HepG2 (cell line): Measurements from ENCODE around the gene ERBB4. TPM values are rescaled to one million over a fixed set of nuclear protein-coding genes. Genes with fewer than 3 reads are reported as not detected.

Experiments used
- ATAC-seq: fragments of 200-7000 bp; cut with Tn5 transposase; 3 replicates; pipeline ENCODE4 v1.9.1; 2020; ENCODE audit warnings: mild to moderate bottlenecking, moderate library complexity
- BruUV-seq: library from RNA; stranded (reverse); fragments of 400-500 nt; replicated peaks from 2 replicates; lab custom pipeline; 2021; lab: Mats Ljungman, UMichigan
- CTCF ChIA-PET: fragments of 300-600 bp; formaldehyde crosslinking; extraction: SDS; loops from one replicate; lab custom pipeline; 2021; ENCODE audit warnings: low total read pairs, inconsistent platforms, low intra/inter-chr PET ratio; lab: Yijun Ruan, JAX
- POLR2A ChIA-PET: fragments of 350-600 bp; sonication (Branson Sonifier 250); formaldehyde crosslinking; loops from one replicate; lab custom pipeline; 2020; ENCODE audit warnings: antibody characterized with exemption, inconsistent platforms; lab: Yijun Ruan, JAX
- DNase-seq: peaks from one replicate; pipeline ENCODE4 v3.0.0-alpha.2; 2015; ENCODE audit warnings: low spot score
- FAIRE-seq: peaks from 3 replicates; lab custom pipeline; 2011; peaks lifted over from hg19 to GRCh38; lab: Jason Lieb, UNC
- H2AFZ ChIP-seq: one replicate; pipeline ENCODE4 v1.6.1; 2011; ENCODE audit warnings: low read length, inconsistent platforms
- H3K27ac ChIP-seq: fragments of 300-600 bp; 3 replicates; pipeline ENCODE4 v1.8.0; 2011; ENCODE audit warnings: mixed run types, mild to moderate bottlenecking, mixed read lengths, low read length, inconsistent platforms; ENCODE audit not compliant: insufficient read depth; ENCODE audit errors: extremely low read length
- H3K27me3 ChIP-seq, 2 experiments: fragments of 200-600 bp in 1 of 2; 2 replicates in 1 of 2; 3 replicates in 1 of 2; pipeline versions ENCODE4 v1.6.0 to v1.8.0; 2011; ENCODE audit warnings: low read length in 2 of 2, mild to moderate bottlenecking in 2 of 2, moderate library complexity in 2 of 2, inconsistent platforms in 1 of 2; ENCODE audit not compliant: insufficient read depth in 2 of 2, control insufficient read depth in 1 of 2
- H3K36me3 ChIP-seq, 2 experiments: fragments of 200-600 bp in 1 of 2; replicated peaks in 1 of 2; 2 replicates in 1 of 2; 3 replicates in 1 of 2; pipeline versions ENCODE4 v1.5.1 to v1.8.0; 2011; ENCODE audit warnings: low read length in 2 of 2, inconsistent platforms in 1 of 2; ENCODE audit not compliant: insufficient read depth in 2 of 2, control insufficient read depth in 1 of 2
- H3K4me1 ChIP-seq: 2 replicates; pipeline ENCODE4 v1.5.1; 2012; ENCODE audit warnings: low read length, inconsistent platforms; ENCODE audit not compliant: insufficient read depth
- H3K4me2 ChIP-seq: 2 replicates; pipeline ENCODE4 v1.6.0; 2011; ENCODE audit warnings: low read depth, low read length, inconsistent platforms
- H3K4me3 ChIP-seq, 3 experiments: fragments of 200-600 bp in 1 of 3; sonication (generic), shearing (Covaris generic) in 1 of 3; replicated peaks in 1 of 3; 2 replicates each; pipeline ENCODE4 v1.5.1; 2011 to 2016; ENCODE audit warnings: low read length in 3 of 3, inconsistent platforms in 2 of 3, low read depth in 2 of 3, mild to moderate bottlenecking in 2 of 3, control low read depth in 1 of 3, mixed read lengths in 1 of 3; ENCODE audit not compliant: insufficient read depth in 1 of 3
- H3K79me2 ChIP-seq: one replicate; pipeline ENCODE4 v1.6.1; 2011; ENCODE audit warnings: low read length, inconsistent platforms; ENCODE audit not compliant: insufficient read depth
- H3K9ac ChIP-seq: 2 replicates; pipeline ENCODE4 v1.6.0; 2011; ENCODE audit warnings: mild to moderate bottlenecking, low read depth, low read length, inconsistent platforms; ENCODE audit not compliant: insufficient read depth
- H3K9me3 ChIP-seq: 2 replicates; pipeline ENCODE4 v1.5.1; 2012; ENCODE audit warnings: mild to moderate bottlenecking, low read length
- H4K20me1 ChIP-seq: 2 replicates; pipeline ENCODE4 v1.6.0; 2011; ENCODE audit warnings: inconsistent platforms, mild to moderate bottlenecking, low read length, moderate library complexity; ENCODE audit not compliant: insufficient read depth
- AGO2 ChIP-seq: fragments of 200-400 bp; formaldehyde crosslinking; optimal IDR thresholded peaks from 2 replicates; pipeline ENCODE3; 2017; ENCODE audit warnings: mild to moderate bottlenecking, low read depth, low read length, moderate library complexity
- FOXM1 ChIP-seq: sonication (generic); formaldehyde crosslinking; IDR thresholded peaks from 2 replicates; pipeline ENCODE4 v1.5.0; 2020; ENCODE audit warnings: missing genetic modification reagents
- HNF4G ChIP-seq, 2 experiments: sonication (generic) in 1 of 2; formaldehyde crosslinking in 1 of 2; IDR thresholded peaks; 2 replicates each; pipeline versions ENCODE4 v1.4.0 to v1.6.1; 2011 to 2020; ENCODE audit warnings: borderline replicate concordance in 2 of 2, low read depth in 2 of 2, mild to moderate bottlenecking in 2 of 2, low read length in 1 of 2, missing genetic modification reagents in 1 of 2, moderate library complexity in 1 of 2
- JUND ChIP-seq: sonication (generic); formaldehyde crosslinking; IDR thresholded peaks from 2 replicates; pipeline ENCODE4 v1.8.0; 2022; ENCODE audit warnings: mild to moderate bottlenecking, missing genetic modification reagents
- MEF2D ChIP-seq: sonication (generic); formaldehyde crosslinking; IDR thresholded peaks from 2 replicates; pipeline ENCODE4 v1.5.1; 2020; ENCODE audit warnings: mild to moderate bottlenecking, missing genetic modification reagents
- NFE2L2 ChIP-seq: fragments of 150-350 bp; IDR thresholded peaks from 2 replicates; pipeline ENCODE4 v1.6.1; 2014; ENCODE audit warnings: low read length
- NFKBIZ ChIP-seq: IDR thresholded peaks from 2 replicates; pipeline ENCODE4 v1.6.1; 2018; ENCODE audit warnings: missing genetic modification reagents, missing compliant biosample characterization
- SSRP1 ChIP-seq: IDR thresholded peaks from 2 replicates; pipeline ENCODE4 v1.6.1; 2016; ENCODE audit warnings: control low read depth
- ZNF256 ChIP-seq: sonication (generic); formaldehyde crosslinking; conservative IDR thresholded peaks from 2 replicates; pipeline ENCODE4 v1.4.0; 2020; ENCODE audit warnings: missing genetic modification reagents
- ZNF30 ChIP-seq: sonication (generic); formaldehyde crosslinking; IDR thresholded peaks from 2 replicates; pipeline ENCODE4 v1.5.0; 2020; ENCODE audit warnings: mild to moderate bottlenecking, missing genetic modification reagents
- ZNF337 ChIP-seq: sonication (generic); formaldehyde crosslinking; IDR thresholded peaks from 2 replicates; pipeline ENCODE4 v1.5.1; 2020; ENCODE audit warnings: missing genetic modification reagents, low read depth, mild to moderate bottlenecking, borderline replicate concordance
- ZNF34 ChIP-seq: sonication (generic); formaldehyde crosslinking; IDR thresholded peaks from 2 replicates; pipeline ENCODE4 v1.4.0; 2020; ENCODE audit warnings: mild to moderate bottlenecking, missing genetic modification reagents, borderline replicate concordance
- ZNF589 ChIP-seq: sonication (generic); formaldehyde crosslinking; conservative IDR thresholded peaks from 2 replicates; pipeline ENCODE4 v1.8.0; 2022; ENCODE audit warnings: mild to moderate bottlenecking, moderate library complexity, missing genetic modification reagents
- ZNF761 ChIP-seq: sonication (generic); formaldehyde crosslinking; conservative IDR thresholded peaks from 2 replicates; pipeline ENCODE4 v1.4.0; 2020; ENCODE audit warnings: mild to moderate bottlenecking, missing genetic modification reagents
- WGBS: methylation state at CpG from one replicate; pipeline ENCODE4 v1.1.6; 2017; ENCODE audit warnings: low lambda C conversion rate; 5-methylcytosine and 5-hydroxymethylcytosine counted together
- in situ Hi-C: cut with HindIII; loops from 2 replicates; pipeline ENCODE4 v1.10.0; 2017; ENCODE audit warnings: low pct_unique_long_range_greater_than_20kb; ENCODE audit not compliant: extremely low pct_ligation_motif_present
- intact Hi-C: fragments of 100-400 bp; cut with micrococcal nuclease; formaldehyde crosslinking; loops from one replicate; pipeline ENCODE4 v1.10.0; 2022; ENCODE audit not compliant: unreplicated experiment
- polyA plus RNA-seq, 8 experiments: library from polyadenylated mRNA; depleted of rRNA in 3 of 8; stranded (reverse) in 7 of 8; unstranded in 1 of 8; fragments of >200 nt; fragmentation: Illumina TruSeq in 4 of 8; extraction: Trizol in 4 of 8; gene quantifications; 2 replicates each; pipeline versions ENCODE4 v1.2.1 to v1.2.3, GENCODE V29; 2011 to 2016; ENCODE audit warnings: low read depth in 4 of 8, missing spikeins in 1 of 8, mixed read lengths in 1 of 8; ENCODE audit not compliant: insufficient read depth in 1 of 8
- total RNA-seq, 5 experiments: library from RNA; depleted of rRNA; stranded (reverse); fragments of >200 nt; fragmentation: Illumina TruSeq; extraction: Trizol; gene quantifications; 2 replicates each; pipeline ENCODE4 v1.2.3, GENCODE V29; 2016; ENCODE audit warnings: low read depth in 1 of 5
- TF ChIP-seq, protein P1 (sequence below): sonication (generic); formaldehyde crosslinking; IDR thresholded peaks from 2 replicates; pipeline ENCODE4 v1.8.0; 2022; ENCODE audit warnings: mild to moderate bottlenecking, missing genetic modification reagents, borderline replicate concordance
- TF ChIP-seq, protein P2 (sequence below): sonication (generic); formaldehyde crosslinking; IDR thresholded peaks from 2 replicates; pipeline ENCODE4 v1.4.0; 2020; ENCODE audit warnings: missing genetic modification reagents

ERBB4 gene
- total and polyA plus RNA-seq, 2 of the 13 experiments (the other 11 are each of a cell fraction or from before 2014, with no cell fraction given): not detected

DNA sequence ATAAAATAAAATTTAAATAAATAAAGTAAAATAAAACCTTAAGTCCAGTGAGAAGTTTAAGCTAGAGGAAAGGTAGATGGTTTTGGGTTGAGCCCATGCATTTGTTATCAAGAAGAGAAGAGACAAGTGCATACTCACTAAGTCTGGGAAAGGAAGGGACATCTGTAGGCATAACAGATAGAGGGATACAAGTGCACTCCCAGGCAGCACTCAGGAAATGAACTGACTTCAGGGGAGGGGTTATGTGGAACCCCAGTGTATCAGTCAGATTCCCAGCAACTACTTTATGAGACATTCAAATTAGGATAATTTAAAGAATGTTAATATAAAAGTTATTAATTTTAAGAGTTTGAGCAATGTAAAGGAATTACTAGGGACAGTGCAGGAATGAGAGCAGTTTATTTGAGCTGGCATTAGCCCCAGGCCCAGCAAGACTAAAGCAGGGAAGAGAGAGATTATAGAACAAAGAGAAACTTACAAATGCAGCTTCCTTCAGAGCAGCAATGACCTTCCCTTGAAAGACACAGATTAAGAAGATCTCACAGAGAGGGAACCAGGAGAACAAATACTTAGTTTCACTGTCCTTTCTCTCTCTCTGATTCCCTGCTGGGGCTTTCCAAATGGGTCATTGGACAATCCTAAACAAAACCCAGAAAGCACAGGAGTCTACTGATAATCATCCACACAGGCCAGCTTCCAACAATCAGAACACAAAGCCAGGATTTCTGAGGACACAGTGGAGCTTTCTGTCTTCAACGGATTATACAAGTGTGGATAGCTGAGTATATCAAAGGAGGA, 109.7 kb downstream of the ERBB4 start:
- BruUV-seq: no TSS peak
- Histone ChIP-seq H3K79me2 (no peaks in the 10 kb centered on the region), H2AFZ (no peak overlapping the region), H4K20me1 (no peaks in the 10 kb centered on the region), H3K4me2 (no peak overlapping the region), H3K9me3 (no peaks in the 10 kb centered on the region), H3K27me3 (no peaks in the 10 kb centered on the region; a peak in 1 of 5 replicates), H3K4me3 (no peak overlapping the region)
- intact Hi-C loops (no loop called here), in situ Hi-C loops (no loop called here)
- WGBS: 0% methylated on average over 1 of the region's 1 CpG
- FAIRE-seq (no peak), ATAC-seq (no peak)
- CTCF ChIA-PET: no interaction called here
- TF ChIP-seq ZNF337 (CRISPR knock-in tag) (no peak), ZNF30 (CRISPR knock-in tag) (no peak), MEF2D (CRISPR knock-in tag) (no peak), HNF4G (IDR thresholded peaks at IDR 0.05; ENCODE audit: borderline replicate concordance, low read depth, low read length) (no peak), HNF4G (CRISPR knock-in tag; IDR thresholded peaks at IDR 0.05; ENCODE audit: borderline replicate concordance, low read depth) (no peak), ZNF34 (CRISPR knock-in tag) (no peak), ZNF256 (CRISPR knock-in tag) (no peak), SSRP1 (CRISPR knock-in tag) (no peak), ZNF589 (CRISPR knock-in tag) (no peak), JUND (CRISPR knock-in tag) (no peak), NFE2L2 (no peak), AGO2 (no peak), FOXM1 (CRISPR knock-in tag) (no peak), NFKBIZ (CRISPR knock-in tag) (no peak), ZNF761 (CRISPR knock-in tag) (no peak)
- TF ChIP-seq, protein P1, sequence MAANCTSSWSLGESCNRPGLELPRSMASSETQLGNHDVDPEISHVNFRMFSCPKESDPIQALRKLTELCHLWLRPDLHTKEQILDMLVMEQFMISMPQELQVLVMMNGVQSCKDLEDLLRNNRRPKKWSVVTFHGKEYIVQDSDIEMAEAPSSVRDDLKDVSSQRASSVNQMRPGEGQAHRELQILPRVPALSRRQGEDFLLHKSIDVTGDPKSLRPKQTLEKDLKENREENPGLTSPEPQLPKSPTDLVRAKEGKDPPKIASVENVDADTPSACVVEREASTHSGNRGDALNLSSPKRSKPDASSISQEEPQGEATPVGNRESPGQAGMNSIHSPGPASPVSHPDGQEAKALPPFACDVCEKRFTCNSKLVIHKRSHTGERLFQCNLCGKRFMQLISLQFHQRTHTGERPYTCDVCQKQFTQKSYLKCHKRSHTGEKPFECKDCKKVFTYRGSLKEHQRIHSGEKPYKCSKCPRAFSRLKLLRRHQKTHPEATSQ (CRISPR knock-in tag): no peak
- TF ChIP-seq, protein P2, sequence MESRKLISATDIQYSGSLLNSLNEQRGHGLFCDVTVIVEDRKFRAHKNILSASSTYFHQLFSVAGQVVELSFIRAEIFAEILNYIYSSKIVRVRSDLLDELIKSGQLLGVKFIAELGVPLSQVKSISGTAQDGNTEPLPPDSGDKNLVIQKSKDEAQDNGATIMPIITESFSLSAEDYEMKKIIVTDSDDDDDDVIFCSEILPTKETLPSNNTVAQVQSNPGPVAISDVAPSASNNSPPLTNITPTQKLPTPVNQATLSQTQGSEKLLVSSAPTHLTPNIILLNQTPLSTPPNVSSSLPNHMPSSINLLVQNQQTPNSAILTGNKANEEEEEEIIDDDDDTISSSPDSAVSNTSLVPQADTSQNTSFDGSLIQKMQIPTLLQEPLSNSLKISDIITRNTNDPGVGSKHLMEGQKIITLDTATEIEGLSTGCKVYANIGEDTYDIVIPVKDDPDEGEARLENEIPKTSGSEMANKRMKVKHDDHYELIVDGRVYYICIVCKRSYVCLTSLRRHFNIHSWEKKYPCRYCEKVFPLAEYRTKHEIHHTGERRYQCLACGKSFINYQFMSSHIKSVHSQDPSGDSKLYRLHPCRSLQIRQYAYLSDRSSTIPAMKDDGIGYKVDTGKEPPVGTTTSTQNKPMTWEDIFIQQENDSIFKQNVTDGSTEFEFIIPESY (CRISPR knock-in tag): no peak
- TF ChIP-seq, all 625 proteins: peak for 0
- DNase-seq: no peak
- Histone ChIP-seq H3K9ac (no peak overlapping the region), H3K4me1 (no peaks in the 10 kb centered on the region), H3K27ac (no peak overlapping the region), H3K36me3 (no peaks in the 10 kb centered on the region)
- POLR2A ChIA-PET: no interaction called here
